Endometrial microvascular endothelial cells (primary cell): Measurements from ENCODE around the gene ADRA2C. TPM values are rescaled to one million over a fixed set of nuclear protein-coding genes. Genes with fewer than 3 reads are reported as not detected.

ENCODE experiments used
- in situ Hi-C: cut with HindIII; loops from 2 replicates; pipeline ENCODE4 v1.10.0; 2017; ENCODE audit warnings: low sequenced_read_pairs, low pct_unique_long_range_greater_than_20kb; ENCODE audit errors: inconsistent ontology term
- total RNA-seq: library from RNA; depleted of rRNA; stranded (reverse); fragments of >200 nt; gene quantifications from one replicate; pipeline ENCODE4 v1.2.3, GENCODE V29; 2015; ENCODE audit errors: inconsistent ontology term

ADRA2C gene
- total RNA-seq, 1 donor from 2014 or later, result not detected

DNA sequence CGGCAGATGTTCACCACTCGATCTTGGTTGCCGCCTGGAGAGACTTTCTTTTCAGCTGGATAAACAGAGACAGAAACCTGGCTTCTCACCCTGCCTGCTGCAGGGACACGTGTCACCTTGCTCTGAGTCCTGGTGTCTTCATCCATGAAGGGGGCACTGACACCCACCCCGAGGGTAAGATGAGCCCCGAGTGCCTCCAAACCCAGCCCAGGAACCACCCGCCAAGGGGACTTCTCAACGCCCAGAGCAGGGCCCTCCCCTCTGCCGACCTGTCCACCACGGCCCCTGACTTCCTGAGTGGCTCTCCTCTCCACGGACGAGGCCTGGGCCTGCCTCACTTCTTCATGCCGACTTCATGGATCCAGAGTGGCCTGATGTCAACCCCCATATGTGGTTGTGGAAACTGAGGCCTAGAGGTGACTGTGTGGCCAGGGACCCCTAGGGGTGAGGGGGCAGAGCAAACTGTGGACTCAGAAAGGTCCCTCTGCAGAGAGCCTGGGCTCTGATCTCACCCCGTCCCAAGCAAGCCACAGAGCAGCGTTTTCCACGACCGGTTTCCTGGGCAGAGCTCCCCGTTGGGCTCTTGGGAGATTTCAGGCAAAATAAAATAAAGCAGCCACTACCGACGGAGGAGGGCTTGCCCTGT lies 5.1 kb downstream of the ADRA2C start:
- in situ Hi-C loops, result no loop called here

DNA sequence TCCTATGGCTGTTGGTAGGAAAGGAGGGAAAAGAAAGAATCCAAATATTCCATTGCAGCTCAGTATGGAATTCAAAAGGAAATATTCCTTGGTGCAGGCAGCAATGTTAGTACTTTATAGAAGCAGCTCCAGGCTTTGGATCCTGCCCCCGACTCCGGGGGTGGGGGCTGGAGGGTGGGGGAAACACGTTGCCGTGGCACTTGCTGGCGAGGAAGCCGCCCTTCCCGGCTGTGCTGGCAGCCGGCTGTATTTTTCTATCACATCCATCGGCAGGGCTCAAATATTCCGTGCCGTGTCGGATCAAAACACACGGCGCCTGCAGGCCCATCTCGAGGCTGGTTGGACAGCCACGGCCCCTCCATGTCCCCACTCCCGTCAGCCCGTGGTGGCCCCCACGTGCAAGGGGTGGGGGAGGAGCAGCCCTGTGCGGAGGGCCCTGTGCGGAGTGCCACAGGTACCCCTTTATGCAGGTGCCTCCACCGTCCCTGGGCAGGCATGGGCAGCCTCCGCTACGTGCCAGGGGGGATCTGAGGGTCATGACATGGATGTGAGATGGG lies 5.8 kb downstream of the ADRA2C start:
- in situ Hi-C loops, result no loop called here

GRCh38 chr4:3772632-3773031 lies 6.4 kb downstream of the ADRA2C start:
- in situ Hi-C loops, result no loop called here

GRCh38 chr4:3773552-3774001 lies 7.4 kb downstream of the ADRA2C start:
- in situ Hi-C loops, result no loop called here

DNA sequence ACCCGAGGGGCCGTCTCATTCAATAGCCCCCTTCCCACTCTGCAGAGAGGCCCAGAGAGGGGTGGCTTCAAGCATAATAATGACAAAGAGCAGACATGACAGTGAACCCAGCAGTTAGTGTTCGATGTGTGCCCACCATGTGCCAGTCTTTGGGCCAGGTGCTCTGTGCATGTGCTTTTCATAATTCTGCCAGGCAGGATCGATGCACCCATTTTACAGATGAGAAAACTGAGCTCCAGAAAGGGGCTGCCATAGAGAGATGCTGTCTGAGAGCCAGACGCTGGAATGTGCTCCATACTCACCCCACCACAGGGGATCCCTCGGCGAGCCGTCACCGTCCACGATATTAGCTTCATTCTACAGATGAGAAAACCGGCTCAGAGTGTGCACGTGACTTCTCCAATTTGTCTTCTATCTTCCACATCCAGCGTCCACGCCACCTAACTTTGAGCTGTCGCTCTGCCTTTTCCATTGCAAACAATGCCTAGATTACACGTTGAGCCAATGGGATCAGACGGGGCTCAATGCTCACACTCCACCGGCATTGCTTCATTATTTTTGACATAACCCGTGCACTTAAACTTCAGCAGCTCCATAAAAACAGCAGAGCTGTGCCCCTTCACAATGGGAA lies 8.2 kb downstream of the ADRA2C start:
- in situ Hi-C loops, result no loop called here

GRCh38 chr4:3775005-3775404 lies 8.8 kb downstream of the ADRA2C start:
- in situ Hi-C loops, result no loop called here

- in situ Hi-C loops, result no loop called here
Measured at GRCh38 chr4:3775576-3775975, 9.4 kb downstream of the ADRA2C start.

- in situ Hi-C loops, result no loop called here
Measured at GRCh38 chr4:3776166-3777032, 10.2 kb downstream of the ADRA2C start.

DNA sequence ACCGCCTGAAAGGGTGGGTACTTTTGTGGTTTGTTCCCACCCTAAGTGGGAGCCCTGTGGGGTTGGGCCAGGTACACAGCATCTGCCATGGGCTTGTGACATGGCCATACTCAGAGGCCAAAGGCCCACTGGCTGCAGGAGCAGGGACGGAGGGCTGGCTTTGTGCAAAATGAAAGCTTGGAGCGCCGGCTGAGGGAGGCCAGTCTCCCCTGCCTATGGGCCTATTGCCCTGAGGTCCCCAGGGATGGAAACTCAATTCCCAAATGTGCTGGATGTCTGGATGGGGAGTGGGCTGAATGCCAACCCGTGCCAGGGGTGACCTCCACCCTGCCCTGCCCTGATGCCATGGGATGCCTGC lies 10.8 kb downstream of the ADRA2C start:
- in situ Hi-C loops, result no loop called here

- in situ Hi-C loops, result no loop called here
Measured at GRCh38 chr4:3777669-3778068, 11.5 kb downstream of the ADRA2C start.

DNA sequence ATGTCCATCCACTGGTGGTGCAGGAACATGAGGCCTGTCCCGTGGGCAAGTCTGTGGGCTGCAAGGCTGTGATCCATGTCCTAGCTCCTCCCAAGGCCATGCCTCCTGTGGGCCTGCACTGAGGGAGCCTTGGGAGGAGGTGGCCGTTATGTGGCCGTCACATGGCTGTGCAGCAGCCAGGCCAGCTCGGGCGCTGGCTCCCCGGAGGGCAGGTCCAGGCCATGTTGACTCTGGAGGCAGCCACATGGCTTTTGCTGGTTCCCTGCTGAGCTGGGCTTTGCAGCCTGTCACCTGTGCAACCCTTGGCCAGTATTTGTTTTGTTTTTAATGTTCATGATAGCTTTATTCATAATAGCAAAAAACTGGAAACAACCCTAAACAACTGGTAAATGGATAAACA lies 13.3 kb downstream of the ADRA2C start:
- in situ Hi-C loops, result no loop called here

DNA sequence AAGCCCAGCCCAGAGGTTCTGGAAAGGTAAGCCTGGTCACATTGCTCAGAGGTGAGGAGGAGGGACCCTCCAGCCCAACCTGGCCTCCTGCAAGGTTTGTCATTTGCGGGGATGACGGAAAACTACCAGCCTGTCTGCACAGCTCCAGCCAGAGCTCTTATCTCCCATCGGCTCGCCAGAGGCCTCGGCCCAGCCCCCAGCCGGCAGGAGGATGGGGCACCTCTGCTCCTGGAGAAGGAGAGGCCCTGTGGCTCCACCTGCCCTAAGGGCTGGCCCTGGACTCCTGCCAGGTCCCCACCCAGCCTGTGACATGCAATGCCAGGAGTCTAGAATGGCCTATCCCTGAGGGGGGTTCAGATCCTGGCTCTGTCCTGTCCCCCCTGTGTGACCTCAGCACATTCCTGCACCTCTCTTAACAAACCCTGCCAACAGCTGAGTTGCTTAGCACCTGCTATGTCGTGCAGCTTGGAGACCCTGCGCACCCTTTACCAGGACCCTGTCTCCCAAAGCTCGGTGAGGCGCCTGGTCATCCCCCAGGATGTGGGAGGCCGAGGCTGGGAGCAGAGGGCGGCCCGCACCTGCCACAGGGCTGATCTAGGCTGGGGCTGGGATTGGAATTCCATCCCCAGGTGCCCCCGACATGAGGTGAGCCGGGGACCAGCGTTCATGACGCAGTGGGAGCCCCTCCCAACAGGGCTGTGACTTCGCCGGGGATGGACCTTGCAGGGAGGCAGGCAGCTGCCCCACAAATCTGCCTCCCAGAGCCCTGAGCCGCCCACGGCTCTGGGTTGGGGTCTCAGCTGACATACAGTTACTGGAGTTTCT lies 14.4 kb downstream of the ADRA2C start:
- in situ Hi-C loops, result no loop called here

DNA sequence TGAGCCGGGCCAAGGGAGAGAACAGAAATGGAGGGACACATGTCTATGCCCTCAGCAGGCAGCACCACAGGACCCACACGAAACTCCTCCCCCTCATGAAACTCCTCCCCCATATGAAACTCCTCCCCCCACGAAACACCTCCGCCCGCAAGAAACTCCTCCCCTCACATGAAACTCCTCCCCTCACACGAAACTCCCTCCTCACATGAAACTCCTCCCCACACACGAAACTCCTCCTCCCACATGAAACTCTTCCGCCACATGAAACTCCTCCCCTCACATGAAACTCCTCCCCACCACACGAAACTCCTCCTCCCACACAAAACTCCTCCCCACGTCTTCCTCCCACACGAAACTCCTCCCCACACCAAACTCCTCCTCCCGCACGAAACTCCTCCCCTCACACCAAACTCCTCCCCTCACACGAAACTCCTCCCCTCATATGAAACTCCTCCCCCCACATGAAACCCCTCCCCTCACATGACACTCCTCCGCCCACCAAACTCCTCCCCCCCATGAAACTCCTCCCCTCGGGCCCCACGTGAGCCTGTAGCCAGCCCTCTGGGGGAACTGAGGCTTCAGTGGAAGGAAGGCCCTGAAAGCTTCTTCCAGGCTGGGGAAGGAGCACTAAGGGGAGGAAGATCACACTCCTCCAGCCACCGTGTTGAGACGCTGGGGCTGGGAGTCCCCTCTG lies 15.2 kb downstream of the ADRA2C start:
- in situ Hi-C loops, result no loop called here

- in situ Hi-C loops, result no loop called here
Measured at GRCh38 chr4:3781997-3782930, 16.1 kb downstream of the ADRA2C start.

GRCh38 chr4:3783693-3784306 lies 17.6 kb downstream of the ADRA2C start:
- in situ Hi-C loops, result no loop called here

GRCh38 chr4:3784454-3785291 lies 18.5 kb downstream of the ADRA2C start:
- in situ Hi-C loops, result no loop called here
